Liver (tissue), 3 donors: ENCODE data around the gene ZNFX1.

Source experiments
- ATF3 ChIP-seq: IDR thresholded peaks from 2 replicates; pipeline ENCODE4 v1.6.1; 2016; ENCODE audit warnings: antibody characterized with exemption
- CTCF ChIP-seq: fragments of 150-350 bp; IDR thresholded peaks from 2 replicates; pipeline ENCODE4 v1.5.1; 2017; ENCODE audit warnings: improper control_type of control experiment, low read depth, low read length; ENCODE audit not compliant: missing input control
- EGR1 ChIP-seq, 2 donors: IDR thresholded peaks; 2 replicates each; pipeline ENCODE4 v1.6.1; 2016 to 2018; ENCODE audit warnings: antibody characterized with exemption in 2 of 2, low read depth in 2 of 2
- FOXA1 ChIP-seq: IDR thresholded peaks from 2 replicates; pipeline ENCODE4 v1.6.1; 2016; ENCODE audit warnings: antibody characterized with exemption
- HNF4A ChIP-seq, 2 donors: conservative IDR thresholded peaks; 2 replicates each; pipeline ENCODE4 v1.6.1; 2016; ENCODE audit warnings: antibody characterized with exemption in 2 of 2, mild to moderate bottlenecking in 2 of 2
- HNF4G ChIP-seq: IDR thresholded peaks from 2 replicates; pipeline ENCODE4 v1.6.1; 2016; ENCODE audit warnings: antibody characterized with exemption
- JUND ChIP-seq, 2 donors: IDR thresholded peaks; 2 replicates each; pipeline ENCODE4 v1.6.1; 2016; ENCODE audit warnings: antibody characterized with exemption in 2 of 2
- MAX ChIP-seq: IDR thresholded peaks from 2 replicates; pipeline ENCODE4 v1.6.1; 2016; ENCODE audit warnings: antibody characterized with exemption
- RAD21 ChIP-seq, 2 donors: IDR thresholded peaks; 2 replicates each; pipeline ENCODE4 v1.6.1; 2016; ENCODE audit warnings: antibody characterized with exemption in 2 of 2, mild to moderate bottlenecking in 2 of 2
- REST ChIP-seq: IDR thresholded peaks from 2 replicates; pipeline ENCODE4 v1.6.1; 2016; ENCODE audit warnings: antibody characterized with exemption, mild to moderate bottlenecking
- RXRA ChIP-seq, 2 donors: IDR thresholded peaks; 2 replicates each; pipeline ENCODE4 v1.6.1; 2017 to 2018; ENCODE audit warnings: antibody characterized with exemption in 2 of 2, mild to moderate bottlenecking in 1 of 2
- TAF1 ChIP-seq: conservative IDR thresholded peaks from 2 replicates; pipeline ENCODE4 v1.6.1; 2016; ENCODE audit warnings: antibody characterized with exemption, mild to moderate bottlenecking
- ZBTB33 ChIP-seq: IDR thresholded peaks from 2 replicates; pipeline ENCODE4 v1.6.1; 2016; ENCODE audit warnings: antibody characterized with exemption
- donor health status: healthy.
- donor health status: healthy.

- TF ChIP-seq RAD21 (IDR thresholded peaks at IDR 0.05) (no peak), TAF1 (no peak), CTCF (no peak), JUND (IDR thresholded peaks at IDR 0.05) (no peak), HNF4A (conservative IDR thresholded peaks at IDR 0.05) (no peak), HNF4G (no peak), REST (no peak), ATF3 (no peak), MAX (no peak), ZBTB33 (no peak), EGR1 (IDR thresholded peaks at IDR 0.05; ENCODE audit: low read depth in 2 of 2) (no peak), RXRA (IDR thresholded peaks at IDR 0.05) (no peak), FOXA1 (no peak)
Measured at GRCh38 chr20:49283176-49283702, 5.4 kb upstream of the ZNFX1 start.
